ENCODE results near the gene SAMD1. TPM values are rescaled to one million over a fixed set of nuclear protein-coding genes. Genes with fewer than 3 reads are reported as not detected.

SAMD1 gene
- total and polyA plus RNA-seq, 2 experiments from 2014 or later, result 32.2 to 69.0 TPM

GRCh38 chr19:14112809-14113385, 22.3 kb upstream of the SAMD1 start:
- Histone ChIP-seq H3K27ac (ENCODE audit: low read depth) (peak overlapping the region; percentile 63; the same call in 1 of the 2 replicates), H4K20me1 (replicated peaks; ENCODE audit: insufficient read depth) (peaks cover 11% of the 10 kb centered on the region), H3K9me2 (ENCODE audit: insufficient read depth) (no peaks in the 10 kb centered on the region), H3K4me3 (0 out of 2 replicates have a peak overlapping the region, but pooled peaks have one; percentile 30), H3F3A (replicated peaks; ENCODE audit: low read depth) (peaks cover 15% of the 10 kb centered on the region), H3K4me1 (ENCODE audit: insufficient read depth) (peaks cover 42% of the 10 kb centered on the region), H3K36me3 (ENCODE audit: insufficient read depth) (no peaks in the 10 kb centered on the region), H3K79me2 (replicated peaks; ENCODE audit: insufficient read depth) (peaks cover 17% of the 10 kb centered on the region), H2AFZ (no peak overlapping the region), H3K4me2 (peak overlapping the region; percentile 68), H3K27me3 (ENCODE audit: insufficient read depth) (no peaks in the 10 kb centered on the region)
- H3K27me3 Mint-ChIP-seq (ENCODE audit: insufficient read depth, low read depth, poor library complexity), result peaks cover 5% of the 10 kb centered on the region
- no peak for TF ChIP-seq ZNF114 (CRISPR knock-in tag; IDR thresholded peaks at IDR 0.05)
- TF ChIP-seq EZH2 (IDR thresholded peaks at IDR 0.05; ENCODE audit: low read depth, unreplicated experiment), result no peak
- no peak for TF ChIP-seq CREB1 (CRISPR knock-in tag; IDR thresholded peaks at IDR 0.05; ENCODE audit: low read depth)
- TF ChIP-seq, protein P1, sequence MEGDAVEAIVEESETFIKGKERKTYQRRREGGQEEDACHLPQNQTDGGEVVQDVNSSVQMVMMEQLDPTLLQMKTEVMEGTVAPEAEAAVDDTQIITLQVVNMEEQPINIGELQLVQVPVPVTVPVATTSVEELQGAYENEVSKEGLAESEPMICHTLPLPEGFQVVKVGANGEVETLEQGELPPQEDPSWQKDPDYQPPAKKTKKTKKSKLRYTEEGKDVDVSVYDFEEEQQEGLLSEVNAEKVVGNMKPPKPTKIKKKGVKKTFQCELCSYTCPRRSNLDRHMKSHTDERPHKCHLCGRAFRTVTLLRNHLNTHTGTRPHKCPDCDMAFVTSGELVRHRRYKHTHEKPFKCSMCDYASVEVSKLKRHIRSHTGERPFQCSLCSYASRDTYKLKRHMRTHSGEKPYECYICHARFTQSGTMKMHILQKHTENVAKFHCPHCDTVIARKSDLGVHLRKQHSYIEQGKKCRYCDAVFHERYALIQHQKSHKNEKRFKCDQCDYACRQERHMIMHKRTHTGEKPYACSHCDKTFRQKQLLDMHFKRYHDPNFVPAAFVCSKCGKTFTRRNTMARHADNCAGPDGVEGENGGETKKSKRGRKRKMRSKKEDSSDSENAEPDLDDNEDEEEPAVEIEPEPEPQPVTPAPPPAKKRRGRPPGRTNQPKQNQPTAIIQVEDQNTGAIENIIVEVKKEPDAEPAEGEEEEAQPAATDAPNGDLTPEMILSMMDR (conservative IDR thresholded peaks at IDR 0.05; ENCODE audit: low read depth in 2 of 2), result no peak
- no peak for TF ChIP-seq ZNF331 (CRISPR knock-in tag; IDR thresholded peaks at IDR 0.05; ENCODE audit: low read depth)
- TF ChIP-seq NANOG (IDR thresholded peaks at IDR 0.05; ENCODE audit: borderline replicate concordance), result no peak
- TF ChIP-seq, protein P2, sequence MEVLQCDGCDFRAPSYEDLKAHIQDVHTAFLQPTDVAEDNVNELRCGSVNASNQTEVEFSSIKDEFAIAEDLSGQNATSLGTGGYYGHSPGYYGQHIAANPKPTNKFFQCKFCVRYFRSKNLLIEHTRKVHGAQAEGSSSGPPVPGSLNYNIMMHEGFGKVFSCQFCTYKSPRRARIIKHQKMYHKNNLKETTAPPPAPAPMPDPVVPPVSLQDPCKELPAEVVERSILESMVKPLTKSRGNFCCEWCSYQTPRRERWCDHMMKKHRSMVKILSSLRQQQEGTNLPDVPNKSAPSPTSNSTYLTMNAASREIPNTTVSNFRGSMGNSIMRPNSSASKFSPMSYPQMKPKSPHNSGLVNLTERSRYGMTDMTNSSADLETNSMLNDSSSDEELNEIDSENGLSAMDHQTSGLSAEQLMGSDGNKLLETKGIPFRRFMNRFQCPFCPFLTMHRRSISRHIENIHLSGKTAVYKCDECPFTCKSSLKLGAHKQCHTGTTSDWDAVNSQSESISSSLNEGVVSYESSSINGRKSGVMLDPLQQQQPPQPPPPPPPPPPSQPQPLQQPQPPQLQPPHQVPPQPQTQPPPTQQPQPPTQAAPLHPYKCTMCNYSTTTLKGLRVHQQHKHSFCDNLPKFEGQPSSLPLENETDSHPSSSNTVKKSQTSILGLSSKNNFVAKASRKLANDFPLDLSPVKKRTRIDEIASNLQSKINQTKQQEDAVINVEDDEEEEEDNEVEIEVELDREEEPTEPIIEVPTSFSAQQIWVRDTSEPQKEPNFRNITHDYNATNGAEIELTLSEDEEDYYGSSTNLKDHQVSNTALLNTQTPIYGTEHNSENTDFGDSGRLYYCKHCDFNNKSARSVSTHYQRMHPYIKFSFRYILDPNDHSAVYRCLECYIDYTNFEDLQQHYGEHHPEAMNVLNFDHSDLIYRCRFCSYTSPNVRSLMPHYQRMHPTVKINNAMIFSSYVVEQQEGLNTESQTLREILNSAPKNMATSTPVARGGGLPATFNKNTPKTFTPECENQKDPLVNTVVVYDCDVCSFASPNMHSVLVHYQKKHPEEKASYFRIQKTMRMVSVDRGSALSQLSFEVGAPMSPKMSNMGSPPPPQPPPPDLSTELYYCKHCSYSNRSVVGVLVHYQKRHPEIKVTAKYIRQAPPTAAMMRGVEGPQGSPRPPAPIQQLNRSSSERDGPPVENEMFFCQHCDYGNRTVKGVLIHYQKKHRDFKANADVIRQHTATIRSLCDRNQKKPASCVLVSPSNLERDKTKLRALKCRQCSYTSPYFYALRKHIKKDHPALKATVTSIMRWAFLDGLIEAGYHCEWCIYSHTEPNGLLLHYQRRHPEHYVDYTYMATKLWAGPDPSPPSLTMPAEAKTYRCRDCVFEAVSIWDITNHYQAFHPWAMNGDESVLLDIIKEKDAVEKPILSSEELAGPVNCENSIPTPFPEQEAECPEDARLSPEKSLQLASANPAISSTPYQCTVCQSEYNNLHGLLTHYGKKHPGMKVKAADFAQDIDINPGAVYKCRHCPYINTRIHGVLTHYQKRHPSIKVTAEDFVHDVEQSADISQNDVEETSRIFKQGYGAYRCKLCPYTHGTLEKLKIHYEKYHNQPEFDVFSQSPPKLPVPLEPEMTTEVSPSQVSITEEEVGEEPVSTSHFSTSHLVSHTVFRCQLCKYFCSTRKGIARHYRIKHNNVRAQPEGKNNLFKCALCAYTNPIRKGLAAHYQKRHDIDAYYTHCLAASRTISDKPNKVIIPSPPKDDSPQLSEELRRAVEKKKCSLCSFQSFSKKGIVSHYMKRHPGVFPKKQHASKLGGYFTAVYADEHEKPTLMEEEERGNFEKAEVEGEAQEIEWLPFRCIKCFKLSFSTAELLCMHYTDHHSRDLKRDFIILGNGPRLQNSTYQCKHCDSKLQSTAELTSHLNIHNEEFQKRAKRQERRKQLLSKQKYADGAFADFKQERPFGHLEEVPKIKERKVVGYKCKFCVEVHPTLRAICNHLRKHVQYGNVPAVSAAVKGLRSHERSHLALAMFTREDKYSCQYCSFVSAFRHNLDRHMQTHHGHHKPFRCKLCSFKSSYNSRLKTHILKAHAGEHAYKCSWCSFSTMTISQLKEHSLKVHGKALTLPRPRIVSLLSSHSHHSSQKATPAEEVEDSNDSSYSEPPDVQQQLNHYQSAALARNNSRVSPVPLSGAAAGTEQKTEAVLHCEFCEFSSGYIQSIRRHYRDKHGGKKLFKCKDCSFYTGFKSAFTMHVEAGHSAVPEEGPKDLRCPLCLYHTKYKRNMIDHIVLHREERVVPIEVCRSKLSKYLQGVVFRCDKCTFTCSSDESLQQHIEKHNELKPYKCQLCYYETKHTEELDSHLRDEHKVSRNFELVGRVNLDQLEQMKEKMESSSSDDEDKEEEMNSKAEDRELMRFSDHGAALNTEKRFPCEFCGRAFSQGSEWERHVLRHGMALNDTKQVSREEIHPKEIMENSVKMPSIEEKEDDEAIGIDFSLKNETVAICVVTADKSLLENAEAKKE (CRISPR knock-in tag; IDR thresholded peaks at IDR 0.05), result no peak
- no peak for TF ChIP-seq STAT1 (IDR thresholded peaks at IDR 0.05; ENCODE audit: unreplicated experiment)
- no peak for TF ChIP-seq POLR2AphosphoS5 (IDR thresholded peaks at IDR 0.05; ENCODE audit: low read depth)
- TF ChIP-seq EZH2phosphoT487 (IDR thresholded peaks at IDR 0.05; ENCODE audit: unreplicated experiment), result no peak
- no peak for TF ChIP-seq JUNB (IDR thresholded peaks at IDR 0.05; ENCODE audit: unreplicated experiment)
- no peak for TF ChIP-seq REST (IDR thresholded peaks at IDR 0.05; ENCODE audit: unreplicated experiment)
- TF ChIP-seq, protein P3, sequence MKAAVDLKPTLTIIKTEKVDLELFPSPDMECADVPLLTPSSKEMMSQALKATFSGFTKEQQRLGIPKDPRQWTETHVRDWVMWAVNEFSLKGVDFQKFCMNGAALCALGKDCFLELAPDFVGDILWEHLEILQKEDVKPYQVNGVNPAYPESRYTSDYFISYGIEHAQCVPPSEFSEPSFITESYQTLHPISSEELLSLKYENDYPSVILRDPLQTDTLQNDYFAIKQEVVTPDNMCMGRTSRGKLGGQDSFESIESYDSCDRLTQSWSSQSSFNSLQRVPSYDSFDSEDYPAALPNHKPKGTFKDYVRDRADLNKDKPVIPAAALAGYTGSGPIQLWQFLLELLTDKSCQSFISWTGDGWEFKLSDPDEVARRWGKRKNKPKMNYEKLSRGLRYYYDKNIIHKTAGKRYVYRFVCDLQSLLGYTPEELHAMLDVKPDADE (IDR thresholded peaks at IDR 0.05), result no peak
- H3K27ac Mint-ChIP-seq, result 0 out of 2 replicates have a peak overlapping the region, but pooled peaks have one; percentile 44
- no peaks in the 10 kb centered on the region; the same call in 2 of the 3 replicates for H3K9me3 Mint-ChIP-seq
- H3K4me1 Mint-ChIP-seq, result peaks cover 36% of the 10 kb centered on the region
- peak; percentile 57 for DNase-seq (ENCODE audit: low spot score)
- H3K4me3 Mint-ChIP-seq, result peak overlapping the region; percentile 42; the same call in 1 of the 3 replicates
- no peak for ATAC-seq
- no peaks in the 10 kb centered on the region for H3K36me3 Mint-ChIP-seq (ENCODE audit: low read depth)
